Neural cell (in vitro differentiated cells): ENCODE results near the gene OPN4. TPM values are rescaled to one million over a fixed set of nuclear protein-coding genes. Genes with fewer than 3 reads are reported as not detected.
"Not testable (repeated sequence)": the region's sequence is repeated elsewhere in the genome, so short reads cannot be mapped to it uniquely, and the experiment has no call there.

Experiments used
- H2AFZ ChIP-seq: fragments of 200-600, 300-800 bp; sonication (generic), shearing (Covaris generic); 2 replicates; pipeline ENCODE4 v1.6.0; 2014; ENCODE audit warnings: low read depth, mild to moderate bottlenecking, antibody characterized with exemption, low read length, moderate library complexity
- H3F3A ChIP-seq: fragments of 200-600 bp; shearing (Covaris generic); 2 replicates; pipeline ENCODE4 v1.6.1; 2016; ENCODE audit warnings: mild to moderate bottlenecking, moderate library complexity, mixed read lengths, antibody characterized with exemption, low read length; ENCODE audit not compliant: insufficient read depth, poor library complexity, severe bottlenecking
- H3K27ac ChIP-seq: fragments of 200-600, 300-800 bp; sonication (generic), shearing (Covaris generic); 2 replicates; pipeline ENCODE4 v1.5.1; 2014; ENCODE audit warnings: mild to moderate bottlenecking, low read length, moderate library complexity
- H3K27me3 ChIP-seq: fragments of 300-800, 200-600 bp; sonication (generic), shearing (Covaris generic); 2 replicates; pipeline ENCODE4 v1.6.0; 2014; ENCODE audit warnings: mild to moderate bottlenecking, low read depth, low read length, moderate library complexity; ENCODE audit not compliant: insufficient read depth
- H3K36me3 ChIP-seq: fragments of 300-800, 200-600 bp; sonication (generic), shearing (Covaris generic); 2 replicates; pipeline ENCODE4 v1.5.1; 2014; ENCODE audit warnings: mild to moderate bottlenecking, antibody characterized with exemption, low read length, moderate library complexity; ENCODE audit not compliant: insufficient read depth
- H3K4me2 ChIP-seq: fragments of 300-800, 200-600 bp; sonication (generic), shearing (Covaris generic); 2 replicates; pipeline ENCODE4 v1.6.0; 2014; ENCODE audit warnings: mild to moderate bottlenecking, low read length
- H3K4me3 ChIP-seq: fragments of 300-800, 200-600 bp; sonication (generic), shearing (Covaris generic); 2 replicates; pipeline ENCODE4 v1.5.1; 2014; ENCODE audit warnings: mild to moderate bottlenecking, low read length, moderate library complexity
- H3K79me2 ChIP-seq: fragments of 200-600 bp; shearing (Covaris generic); replicated peaks from 2 replicates; pipeline ENCODE4 v1.6.0; 2014; ENCODE audit warnings: mild to moderate bottlenecking, low read length, moderate library complexity; ENCODE audit not compliant: insufficient read depth
- H3K9ac ChIP-seq: fragments of 300-800, 200-600 bp; sonication (generic), shearing (Covaris generic); 2 replicates; pipeline ENCODE4 v1.6.1; 2016; ENCODE audit warnings: mild to moderate bottlenecking, low read length, mixed read lengths
- H3K9me2 ChIP-seq: fragments of 200-600 bp; shearing (Covaris generic); 2 replicates; pipeline ENCODE4 v1.6.1; 2016; ENCODE audit warnings: mild to moderate bottlenecking, low read length, mixed read lengths; ENCODE audit not compliant: insufficient read depth
- H3K9me3 ChIP-seq: fragments of 200-600, 300-800 bp; sonication (generic), shearing (Covaris generic); 2 replicates; pipeline ENCODE4 v1.6.1; 2016; ENCODE audit warnings: mild to moderate bottlenecking, mixed run types, low read length, moderate library complexity, mixed read lengths
- H4K20me1 ChIP-seq: fragments of 200-600 bp; shearing (Covaris generic); 2 replicates; pipeline ENCODE4 v1.6.1; 2016; ENCODE audit warnings: mild to moderate bottlenecking, mixed run types; ENCODE audit not compliant: insufficient read depth
- EP300 ChIP-seq: fragments of 450-650 bp; conservative IDR thresholded peaks from 2 replicates; pipeline ENCODE4 v1.6.1; 2014; ENCODE audit warnings: antibody characterized with exemption, mild to moderate bottlenecking, moderate library complexity; ENCODE audit not compliant: poor library complexity, severe bottlenecking
- EZH2 ChIP-seq: fragments of 200-600, 300-800 bp; shearing (Covaris generic), sonication (generic); IDR thresholded peaks from 2 replicates; pipeline ENCODE4 v1.6.1; 2014; ENCODE audit warnings: antibody characterized with exemption, low read length, borderline replicate concordance, mild to moderate bottlenecking; ENCODE audit not compliant: insufficient read depth, poor library complexity, severe bottlenecking
- MXI1 ChIP-seq: fragments of 450-650 bp; conservative IDR thresholded peaks from 2 replicates; pipeline ENCODE4 v1.6.1; 2014; ENCODE audit warnings: antibody characterized with exemption, mild to moderate bottlenecking; ENCODE audit not compliant: poor library complexity, severe bottlenecking
- POLR2AphosphoS5 ChIP-seq: IDR thresholded peaks from 2 replicates; pipeline ENCODE4 v1.6.1; 2012
- RAD21 ChIP-seq: fragments of 450-650 bp; conservative IDR thresholded peaks from 2 replicates; pipeline ENCODE4 v1.6.1; 2014; ENCODE audit warnings: antibody characterized with exemption, mild to moderate bottlenecking, moderate library complexity
- SMC3 ChIP-seq: fragments of 450-650 bp; conservative IDR thresholded peaks from 2 replicates; pipeline ENCODE4 v1.6.1; 2014; ENCODE audit warnings: antibody characterized with exemption, mild to moderate bottlenecking, moderate library complexity; ENCODE audit not compliant: poor library complexity
- TAF1 ChIP-seq: IDR thresholded peaks from 2 replicates; pipeline ENCODE4 v1.6.1; 2012; ENCODE audit warnings: low read depth
- polyA plus RNA-seq: library from polyadenylated mRNA; depleted of rRNA; stranded (reverse); fragments of >200 nt; gene quantifications from 2 replicates; pipeline ENCODE4 v1.2.3, GENCODE V29; 2014
- TF ChIP-seq, protein P1 (sequence below): fragments of 450-650 bp; IDR thresholded peaks from 2 replicates; pipeline ENCODE4 v1.5.1; 2014; ENCODE audit warnings: antibody characterized with exemption, mild to moderate bottlenecking, moderate library complexity; ENCODE audit not compliant: poor library complexity, severe bottlenecking
- TF ChIP-seq, protein P2 (sequence below): IDR thresholded peaks from 2 replicates; pipeline ENCODE4 v1.6.1; 2012; ENCODE audit warnings: borderline replicate concordance

Gene OPN4
- polyA plus RNA-seq, 1 donor from 2014 or later = not detected

DNA sequence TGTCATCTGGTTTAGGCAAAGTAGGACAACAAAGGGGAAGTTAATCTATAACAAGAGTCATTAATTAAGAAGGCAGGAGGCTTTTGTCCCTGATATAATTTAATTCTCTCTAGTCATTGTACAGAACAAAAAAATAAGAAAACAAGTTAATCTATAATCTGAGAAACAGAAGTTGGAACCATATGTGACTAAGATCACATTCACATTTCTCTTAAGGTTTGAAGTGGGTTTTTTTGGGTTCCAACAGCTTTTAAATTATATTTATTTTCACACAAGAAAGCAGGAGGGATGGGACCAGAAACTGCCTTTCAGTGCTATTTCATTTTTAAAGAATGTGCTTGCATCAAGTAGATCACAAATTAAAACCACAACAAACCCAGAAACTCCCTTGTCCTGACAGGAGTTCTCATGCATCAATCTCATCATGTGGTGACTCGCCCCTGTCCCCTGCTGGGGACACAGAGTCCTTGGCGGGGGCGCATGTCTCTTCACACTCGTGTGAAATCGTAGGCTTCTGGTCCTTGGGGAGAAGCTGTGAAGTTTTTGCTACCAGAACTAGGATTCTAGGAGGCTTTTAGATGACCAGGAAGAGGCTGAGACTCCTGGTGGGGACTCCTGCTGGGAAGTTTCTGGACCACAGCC lies 10.1 kb upstream of the OPN4 start:
- Histone ChIP-seq H3K27me3 (no peaks in the 10 kb centered on the region), H3K9me3 (no peaks in the 10 kb centered on the region), H3K27ac (no peak overlapping the region), H3K4me2 (no peak overlapping the region), H2AFZ (no peak overlapping the region), H4K20me1 (no peaks in the 10 kb centered on the region), H3K9ac (no peak overlapping the region), H3F3A (no peaks in the 10 kb centered on the region), H3K4me3 (no peak overlapping the region), H3K9me2 (no peaks in the 10 kb centered on the region), H3K36me3 (no peaks in the 10 kb centered on the region), H3K79me2 (no peaks in the 10 kb centered on the region)
- TF ChIP-seq, protein P1, sequence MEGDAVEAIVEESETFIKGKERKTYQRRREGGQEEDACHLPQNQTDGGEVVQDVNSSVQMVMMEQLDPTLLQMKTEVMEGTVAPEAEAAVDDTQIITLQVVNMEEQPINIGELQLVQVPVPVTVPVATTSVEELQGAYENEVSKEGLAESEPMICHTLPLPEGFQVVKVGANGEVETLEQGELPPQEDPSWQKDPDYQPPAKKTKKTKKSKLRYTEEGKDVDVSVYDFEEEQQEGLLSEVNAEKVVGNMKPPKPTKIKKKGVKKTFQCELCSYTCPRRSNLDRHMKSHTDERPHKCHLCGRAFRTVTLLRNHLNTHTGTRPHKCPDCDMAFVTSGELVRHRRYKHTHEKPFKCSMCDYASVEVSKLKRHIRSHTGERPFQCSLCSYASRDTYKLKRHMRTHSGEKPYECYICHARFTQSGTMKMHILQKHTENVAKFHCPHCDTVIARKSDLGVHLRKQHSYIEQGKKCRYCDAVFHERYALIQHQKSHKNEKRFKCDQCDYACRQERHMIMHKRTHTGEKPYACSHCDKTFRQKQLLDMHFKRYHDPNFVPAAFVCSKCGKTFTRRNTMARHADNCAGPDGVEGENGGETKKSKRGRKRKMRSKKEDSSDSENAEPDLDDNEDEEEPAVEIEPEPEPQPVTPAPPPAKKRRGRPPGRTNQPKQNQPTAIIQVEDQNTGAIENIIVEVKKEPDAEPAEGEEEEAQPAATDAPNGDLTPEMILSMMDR = no peak
- TF ChIP-seq TAF1 = no peak
- TF ChIP-seq EP300 = no peak

DNA sequence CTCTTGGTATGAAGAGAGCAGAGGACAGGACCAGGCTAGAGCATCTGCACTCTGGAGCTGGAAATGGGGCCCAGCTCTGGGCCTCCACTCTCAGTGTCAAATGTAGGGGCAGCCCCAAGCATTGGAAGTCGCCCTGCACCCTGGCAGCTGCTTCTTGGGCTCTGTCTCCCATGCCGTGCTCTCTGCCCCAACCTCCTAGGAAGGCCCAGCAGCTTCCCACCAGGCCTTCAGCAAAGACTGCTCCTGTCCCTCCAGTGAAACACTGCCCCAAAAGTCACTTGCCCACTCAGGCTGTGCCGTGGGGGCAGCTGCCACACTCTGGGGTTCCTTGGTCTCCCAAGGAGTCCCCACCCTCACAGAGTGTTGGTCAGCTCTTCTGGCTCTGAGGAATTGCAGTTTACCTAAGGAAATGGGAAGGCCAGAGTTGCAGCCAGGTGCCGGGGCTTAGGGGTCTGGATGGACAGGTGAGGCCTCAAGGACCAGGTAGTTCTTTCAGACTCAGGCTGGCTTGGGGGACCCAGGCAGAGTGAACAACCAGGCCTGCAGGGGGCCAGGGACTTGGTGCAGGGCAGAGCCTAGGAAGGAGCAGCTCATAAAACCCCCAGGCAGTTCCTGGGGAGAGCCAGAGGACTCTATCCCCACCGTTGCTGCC lies 9.4 kb upstream of the OPN4 start:
- Histone ChIP-seq H3K9me3 (no peaks in the 10 kb centered on the region), H3K9ac (no peak overlapping the region), H3K36me3 (no peaks in the 10 kb centered on the region), H3K4me3 (no peak overlapping the region), H3K9me2 (no peaks in the 10 kb centered on the region), H4K20me1 (no peaks in the 10 kb centered on the region), H3F3A (no peaks in the 10 kb centered on the region), H3K27ac (no peak overlapping the region), H2AFZ (no peak overlapping the region), H3K27me3 (no peaks in the 10 kb centered on the region), H3K79me2 (no peaks in the 10 kb centered on the region), H3K4me2 (no peak overlapping the region)
- no peak for TF ChIP-seq POLR2AphosphoS5

DNA sequence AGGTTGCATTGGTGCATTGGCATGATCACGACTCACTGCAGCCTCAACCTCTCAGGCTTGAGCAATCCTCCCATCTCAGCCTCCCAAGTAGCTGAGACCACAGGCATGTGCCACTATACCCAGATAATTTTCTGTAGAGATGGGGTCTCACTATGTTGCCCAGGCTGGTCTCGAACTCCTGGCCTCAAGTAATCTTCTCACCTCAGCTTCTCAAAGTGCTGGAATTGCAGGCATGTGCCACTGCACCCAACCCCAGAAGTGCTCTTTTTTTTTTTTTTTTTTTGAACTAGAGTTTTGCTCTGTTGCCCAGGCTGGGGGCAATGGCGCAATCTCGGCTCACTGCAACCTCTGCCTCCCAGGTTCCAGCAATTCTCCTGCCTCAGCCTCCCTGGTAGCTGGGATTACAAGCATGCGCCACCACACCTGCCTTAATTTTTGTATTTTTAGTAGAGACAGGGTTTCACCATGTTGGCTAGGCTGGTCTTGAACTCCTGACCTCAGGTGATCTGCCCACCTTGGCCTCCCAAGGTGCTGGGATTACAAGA lies 8.7 kb upstream of the OPN4 start:
- not testable (repeated sequence) for H3K4me2 ChIP-seq, H3K4me3 ChIP-seq, H3K9ac ChIP-seq, H3K36me3 ChIP-seq, H3K27me3 ChIP-seq, H2AFZ ChIP-seq, H3K9me3 ChIP-seq, H4K20me1 ChIP-seq, H3K9me2 ChIP-seq, H3K27ac ChIP-seq, H3K79me2 ChIP-seq, H3F3A ChIP-seq

DNA sequence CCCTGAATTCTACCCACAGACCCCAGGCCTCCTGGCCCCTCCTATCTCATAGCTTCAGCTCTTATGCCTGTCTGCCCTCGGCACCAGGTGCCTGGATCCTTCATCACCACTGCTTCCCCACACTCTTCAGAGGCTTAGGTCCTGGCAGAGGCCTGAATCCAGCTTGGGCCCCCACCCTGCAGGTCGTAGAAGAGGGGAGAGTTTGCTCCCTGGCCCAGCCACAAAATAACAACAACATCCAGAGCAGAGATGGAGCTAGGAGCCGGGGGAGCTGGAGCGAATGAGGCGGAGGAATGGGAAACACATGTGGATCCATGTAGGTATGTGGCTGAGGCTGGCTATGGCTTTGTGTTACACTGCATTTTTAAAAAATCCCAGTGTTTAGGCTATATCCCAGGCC lies 7.8 kb upstream of the OPN4 start:
- no peaks in the 10 kb centered on the region for H3K79me2 ChIP-seq
- H3K9me2 ChIP-seq = no peaks in the 10 kb centered on the region
- no peak overlapping the region for H3K4me2 ChIP-seq
- H2AFZ ChIP-seq = no peak overlapping the region
- H3K9me3 ChIP-seq = no peaks in the 10 kb centered on the region
- no peak overlapping the region for H3K27ac ChIP-seq
- TF ChIP-seq MXI1 = no peak
- TF ChIP-seq RAD21 = no peak
- TF ChIP-seq, protein P1 = no peak
- TF ChIP-seq, protein P2, sequence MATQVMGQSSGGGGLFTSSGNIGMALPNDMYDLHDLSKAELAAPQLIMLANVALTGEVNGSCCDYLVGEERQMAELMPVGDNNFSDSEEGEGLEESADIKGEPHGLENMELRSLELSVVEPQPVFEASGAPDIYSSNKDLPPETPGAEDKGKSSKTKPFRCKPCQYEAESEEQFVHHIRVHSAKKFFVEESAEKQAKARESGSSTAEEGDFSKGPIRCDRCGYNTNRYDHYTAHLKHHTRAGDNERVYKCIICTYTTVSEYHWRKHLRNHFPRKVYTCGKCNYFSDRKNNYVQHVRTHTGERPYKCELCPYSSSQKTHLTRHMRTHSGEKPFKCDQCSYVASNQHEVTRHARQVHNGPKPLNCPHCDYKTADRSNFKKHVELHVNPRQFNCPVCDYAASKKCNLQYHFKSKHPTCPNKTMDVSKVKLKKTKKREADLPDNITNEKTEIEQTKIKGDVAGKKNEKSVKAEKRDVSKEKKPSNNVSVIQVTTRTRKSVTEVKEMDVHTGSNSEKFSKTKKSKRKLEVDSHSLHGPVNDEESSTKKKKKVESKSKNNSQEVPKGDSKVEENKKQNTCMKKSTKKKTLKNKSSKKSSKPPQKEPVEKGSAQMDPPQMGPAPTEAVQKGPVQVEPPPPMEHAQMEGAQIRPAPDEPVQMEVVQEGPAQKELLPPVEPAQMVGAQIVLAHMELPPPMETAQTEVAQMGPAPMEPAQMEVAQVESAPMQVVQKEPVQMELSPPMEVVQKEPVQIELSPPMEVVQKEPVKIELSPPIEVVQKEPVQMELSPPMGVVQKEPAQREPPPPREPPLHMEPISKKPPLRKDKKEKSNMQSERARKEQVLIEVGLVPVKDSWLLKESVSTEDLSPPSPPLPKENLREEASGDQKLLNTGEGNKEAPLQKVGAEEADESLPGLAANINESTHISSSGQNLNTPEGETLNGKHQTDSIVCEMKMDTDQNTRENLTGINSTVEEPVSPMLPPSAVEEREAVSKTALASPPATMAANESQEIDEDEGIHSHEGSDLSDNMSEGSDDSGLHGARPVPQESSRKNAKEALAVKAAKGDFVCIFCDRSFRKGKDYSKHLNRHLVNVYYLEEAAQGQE = no peak
- no peak for TF ChIP-seq EZH2
- no peak for TF ChIP-seq SMC3
- no peak for TF ChIP-seq TAF1
- no peak for TF ChIP-seq EP300
- TF ChIP-seq POLR2AphosphoS5 = no peak
- H3K4me3 ChIP-seq = no peak overlapping the region
- no peaks in the 10 kb centered on the region for H3F3A ChIP-seq
- H3K36me3 ChIP-seq = no peaks in the 10 kb centered on the region
- H4K20me1 ChIP-seq = no peaks in the 10 kb centered on the region
- no peak overlapping the region for H3K9ac ChIP-seq
- no peaks in the 10 kb centered on the region for H3K27me3 ChIP-seq
